ENCODE results near the gene SERPINC1. TPM values are rescaled to one million over a fixed set of nuclear protein-coding genes. Genes with fewer than 3 reads are reported as not detected.

Gene SERPINC1
- total RNA-seq, 1 experiment from 2014 or later, result 0.57 TPM

GRCh38 chr1:173866413-173867115 lies 50.6 kb downstream of the SERPINC1 start:
- H3K4me1 Mint-ChIP-seq, result peaks cover 63% of the 10 kb centered on the region
- CTCF ChIA-PET, result no interaction called here
- peak; percentile 25; the same call in 1 of the 2 replicates for TF ChIP-seq NFATC4 (CRISPR knock-in tag; IDR thresholded peaks at IDR 0.05)
- no peak for TF ChIP-seq HMGA2 (CRISPR knock-in tag; IDR thresholded peaks at IDR 0.05)
- no peak for TF ChIP-seq ZNF317 (CRISPR knock-in tag; IDR thresholded peaks at IDR 0.05; ENCODE audit: borderline replicate concordance, low read depth)
- TF ChIP-seq CTCF (IDR thresholded peaks at IDR 0.05), result no peak
- 0 out of 2 replicates have a peak, but pooled peaks have one; percentile 44 for TF ChIP-seq CREM (CRISPR knock-in tag; IDR thresholded peaks at IDR 0.05)
- TF ChIP-seq TCF7 (CRISPR knock-in tag; IDR thresholded peaks at IDR 0.05; ENCODE audit: low read depth), result no peak
- no peak for TF ChIP-seq GTF2I (CRISPR knock-in tag; conservative IDR thresholded peaks at IDR 0.05)
- 0 out of 2 replicates have a peak, but pooled peaks have one; percentile 34 for TF ChIP-seq HMGXB4 (CRISPR knock-in tag; IDR thresholded peaks at IDR 0.05)
- TF ChIP-seq, protein P1, sequence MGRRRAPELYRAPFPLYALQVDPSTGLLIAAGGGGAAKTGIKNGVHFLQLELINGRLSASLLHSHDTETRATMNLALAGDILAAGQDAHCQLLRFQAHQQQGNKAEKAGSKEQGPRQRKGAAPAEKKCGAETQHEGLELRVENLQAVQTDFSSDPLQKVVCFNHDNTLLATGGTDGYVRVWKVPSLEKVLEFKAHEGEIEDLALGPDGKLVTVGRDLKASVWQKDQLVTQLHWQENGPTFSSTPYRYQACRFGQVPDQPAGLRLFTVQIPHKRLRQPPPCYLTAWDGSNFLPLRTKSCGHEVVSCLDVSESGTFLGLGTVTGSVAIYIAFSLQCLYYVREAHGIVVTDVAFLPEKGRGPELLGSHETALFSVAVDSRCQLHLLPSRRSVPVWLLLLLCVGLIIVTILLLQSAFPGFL (CRISPR knock-in tag; IDR thresholded peaks at IDR 0.05; ENCODE audit: borderline replicate concordance), result no peak
- no peak for TF ChIP-seq E2F1 (CRISPR knock-in tag; IDR thresholded peaks at IDR 0.05)
- TF ChIP-seq KAT7 (CRISPR knock-in tag; IDR thresholded peaks at IDR 0.05; ENCODE audit: borderline replicate concordance), result no peak
- TF ChIP-seq STAT6 (CRISPR knock-in tag; conservative IDR thresholded peaks at IDR 0.05; ENCODE audit: low read depth), result no peak
- TF ChIP-seq ZNF138 (CRISPR knock-in tag; conservative IDR thresholded peaks at IDR 0.05), result no peak
- TF ChIP-seq IRF2 (CRISPR knock-in tag; IDR thresholded peaks at IDR 0.05; ENCODE audit: borderline replicate concordance, low read depth), result no peak
- no peak for TF ChIP-seq TP53 (CRISPR knock-in tag; IDR thresholded peaks at IDR 0.05)
- no peak for TF ChIP-seq SP1 (CRISPR knock-in tag; conservative IDR thresholded peaks at IDR 0.05)
- 0 out of 2 replicates have a peak, but pooled peaks have one; percentile 26 for TF ChIP-seq ATF1 (CRISPR knock-in tag; IDR thresholded peaks at IDR 0.05)
- TF ChIP-seq, protein P2, sequence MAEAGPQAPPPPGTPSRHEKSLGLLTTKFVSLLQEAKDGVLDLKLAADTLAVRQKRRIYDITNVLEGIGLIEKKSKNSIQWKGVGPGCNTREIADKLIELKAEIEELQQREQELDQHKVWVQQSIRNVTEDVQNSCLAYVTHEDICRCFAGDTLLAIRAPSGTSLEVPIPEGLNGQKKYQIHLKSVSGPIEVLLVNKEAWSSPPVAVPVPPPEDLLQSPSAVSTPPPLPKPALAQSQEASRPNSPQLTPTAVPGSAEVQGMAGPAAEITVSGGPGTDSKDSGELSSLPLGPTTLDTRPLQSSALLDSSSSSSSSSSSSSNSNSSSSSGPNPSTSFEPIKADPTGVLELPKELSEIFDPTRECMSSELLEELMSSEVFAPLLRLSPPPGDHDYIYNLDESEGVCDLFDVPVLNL (CRISPR knock-in tag; IDR thresholded peaks at IDR 0.05; ENCODE audit: borderline replicate concordance, low read depth), result no peak
- no peak for TF ChIP-seq FOXK1 (CRISPR knock-in tag; IDR thresholded peaks at IDR 0.05)
- no peak for TF ChIP-seq FOXP1 (CRISPR knock-in tag; IDR thresholded peaks at IDR 0.05; ENCODE audit: borderline replicate concordance)
- no peak for TF ChIP-seq NFYB (CRISPR knock-in tag; conservative IDR thresholded peaks at IDR 0.05; ENCODE audit: low read depth)
- TF ChIP-seq ZNF416 (CRISPR knock-in tag; IDR thresholded peaks at IDR 0.05), result no peak
- TF ChIP-seq, protein P3, sequence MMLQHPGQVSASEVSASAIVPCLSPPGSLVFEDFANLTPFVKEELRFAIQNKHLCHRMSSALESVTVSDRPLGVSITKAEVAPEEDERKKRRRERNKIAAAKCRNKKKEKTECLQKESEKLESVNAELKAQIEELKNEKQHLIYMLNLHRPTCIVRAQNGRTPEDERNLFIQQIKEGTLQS (CRISPR knock-in tag; conservative IDR thresholded peaks at IDR 0.05), result no peak
- no peak for TF ChIP-seq NR3C1 (CRISPR knock-in tag; conservative IDR thresholded peaks at IDR 0.05; ENCODE audit: low read depth)
- no peak for TF ChIP-seq RORB (CRISPR knock-in tag; IDR thresholded peaks at IDR 0.05)
- TF ChIP-seq, protein P4, sequence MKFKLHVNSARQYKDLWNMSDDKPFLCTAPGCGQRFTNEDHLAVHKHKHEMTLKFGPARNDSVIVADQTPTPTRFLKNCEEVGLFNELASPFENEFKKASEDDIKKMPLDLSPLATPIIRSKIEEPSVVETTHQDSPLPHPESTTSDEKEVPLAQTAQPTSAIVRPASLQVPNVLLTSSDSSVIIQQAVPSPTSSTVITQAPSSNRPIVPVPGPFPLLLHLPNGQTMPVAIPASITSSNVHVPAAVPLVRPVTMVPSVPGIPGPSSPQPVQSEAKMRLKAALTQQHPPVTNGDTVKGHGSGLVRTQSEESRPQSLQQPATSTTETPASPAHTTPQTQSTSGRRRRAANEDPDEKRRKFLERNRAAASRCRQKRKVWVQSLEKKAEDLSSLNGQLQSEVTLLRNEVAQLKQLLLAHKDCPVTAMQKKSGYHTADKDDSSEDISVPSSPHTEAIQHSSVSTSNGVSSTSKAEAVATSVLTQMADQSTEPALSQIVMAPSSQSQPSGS (CRISPR knock-in tag; IDR thresholded peaks at IDR 0.05; ENCODE audit: borderline replicate concordance, low read depth), result no peak
- ATAC-seq (no peak), DNase-seq (ENCODE audit: low spot score) (no peak)
- peak overlapping the region; percentile 97 for H3K4me3 Mint-ChIP-seq
- H3K27ac Mint-ChIP-seq, result peak overlapping the region; percentile 100
- POLR2A ChIA-PET, result no interaction called here
- no peaks in the 10 kb centered on the region for H3K27me3 Mint-ChIP-seq (ENCODE audit: low read depth)
- no peaks in the 10 kb centered on the region for H3K9me3 Mint-ChIP-seq
- peaks cover 67% of the 10 kb centered on the region for H3K36me3 Mint-ChIP-seq
